GM18873 (cell line): ENCODE results near the gene UBN2.
"Not testable (repeated sequence)": the region's sequence is repeated elsewhere in the genome, so short reads cannot be mapped to it uniquely, and the experiment has no call there.

Experiments used
- ATAC-seq: cut with Tn5 transposase; IDR thresholded peaks from one replicate; pipeline ENCODE4 v1.9.1; 2021; ENCODE audit warnings: mild to moderate bottlenecking, moderate library complexity, moderate number of reproducible peaks; ENCODE audit not compliant: unreplicated experiment, low FRiP score

Gene UBN2

DNA sequence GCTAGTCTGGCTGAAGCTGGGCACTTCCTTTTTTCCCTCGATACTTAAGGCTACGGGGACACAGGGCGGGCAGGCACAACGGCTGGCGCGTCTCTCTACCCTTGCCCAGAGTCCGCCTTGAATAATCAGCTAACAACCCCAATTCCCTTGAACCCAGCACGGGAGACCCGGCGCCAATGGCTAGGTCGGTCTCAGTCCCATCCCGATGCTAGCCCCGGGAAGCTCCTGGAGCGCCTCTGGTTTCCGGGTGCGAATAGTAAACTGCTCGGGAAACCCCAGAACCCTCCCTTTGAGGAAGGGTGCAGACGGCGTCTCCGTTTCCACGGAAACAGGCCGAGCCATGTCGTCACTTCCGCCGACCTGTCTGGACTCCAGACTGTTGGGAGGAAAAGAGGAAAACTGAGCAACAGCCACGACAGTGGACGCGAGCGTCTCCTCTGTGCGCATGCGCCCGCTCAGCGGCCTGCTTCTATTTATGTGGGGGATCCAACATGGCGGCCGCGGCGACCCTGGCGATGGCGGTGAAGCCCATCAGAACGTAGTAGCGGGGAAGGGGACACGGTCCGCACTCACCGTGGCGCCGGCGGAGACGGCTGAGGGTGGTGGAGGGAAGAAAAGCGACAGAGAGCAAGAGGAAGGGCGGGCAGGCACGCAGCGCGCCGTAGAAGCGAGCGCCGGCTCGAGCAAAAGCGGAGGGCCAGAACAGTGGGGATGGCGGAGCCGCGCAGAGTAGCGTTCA lies at the start of gene UBN2:
Gene UBN2, plus strand, starts transcription at position 464 of the 739 bp plus-strand sequence. Its CDS starts 248 bp downstream, at position 712.
- peak; percentile 94 for ATAC-seq

DNA sequence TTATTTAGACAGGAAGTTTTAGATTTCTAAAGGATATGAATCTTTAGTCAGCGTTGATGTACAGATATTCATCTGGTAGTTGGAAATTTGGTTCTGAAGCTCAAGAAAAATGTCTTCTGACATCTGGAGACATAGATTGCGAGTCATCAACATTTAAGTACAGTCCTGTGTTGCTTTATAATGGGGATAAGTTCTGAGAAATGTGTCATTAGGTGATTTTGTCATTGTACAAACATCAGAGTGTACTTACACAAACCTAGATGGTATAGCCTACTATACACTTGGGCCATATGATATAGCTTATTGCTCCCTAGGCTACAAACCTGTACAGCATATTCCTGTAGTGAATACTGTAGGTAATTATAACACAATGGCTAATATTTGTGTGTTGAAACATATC lies 49.6 kb upstream of the UBN2 start:
- no peak for ATAC-seq

DNA sequence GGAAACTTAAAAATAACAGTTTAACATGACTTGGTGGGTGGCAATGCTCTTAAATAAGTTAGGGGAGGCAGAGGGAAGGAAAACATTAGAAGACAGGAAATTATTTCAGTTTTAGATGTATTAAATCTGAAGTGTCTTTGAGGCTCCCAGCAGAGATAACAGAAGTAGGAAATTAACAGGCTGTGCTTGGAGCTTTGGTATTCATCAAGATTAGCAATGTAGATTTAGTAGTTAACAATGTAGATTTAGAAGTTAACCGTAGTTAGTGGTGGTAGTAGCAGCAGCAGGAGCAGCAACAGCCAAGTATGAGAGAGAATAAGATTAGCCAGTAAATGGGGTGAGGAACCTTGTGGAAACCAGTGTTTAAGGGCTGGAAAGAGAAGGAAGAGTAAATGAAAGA lies 48.7 kb upstream of the UBN2 start:
- no peak for ATAC-seq

DNA sequence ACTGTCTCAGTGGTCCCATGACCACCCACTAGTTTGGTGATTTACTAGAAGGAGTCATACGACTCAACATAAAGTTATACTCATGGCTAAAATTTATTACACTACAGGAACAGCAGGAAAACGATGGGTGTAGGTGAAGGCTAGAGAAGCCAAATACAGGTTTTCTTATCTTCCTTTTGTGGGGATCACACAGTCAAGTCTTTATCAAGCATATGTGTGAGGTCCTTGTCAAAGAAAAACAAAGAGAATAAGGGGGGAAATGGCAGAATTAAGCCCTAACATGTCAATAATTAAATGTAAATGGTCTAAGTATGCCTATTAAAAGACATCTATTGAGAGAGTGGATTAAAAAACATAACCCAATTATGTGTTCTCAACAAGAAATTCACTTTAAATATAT lies 47.8 kb upstream of the UBN2 start:
- no peak for ATAC-seq

DNA sequence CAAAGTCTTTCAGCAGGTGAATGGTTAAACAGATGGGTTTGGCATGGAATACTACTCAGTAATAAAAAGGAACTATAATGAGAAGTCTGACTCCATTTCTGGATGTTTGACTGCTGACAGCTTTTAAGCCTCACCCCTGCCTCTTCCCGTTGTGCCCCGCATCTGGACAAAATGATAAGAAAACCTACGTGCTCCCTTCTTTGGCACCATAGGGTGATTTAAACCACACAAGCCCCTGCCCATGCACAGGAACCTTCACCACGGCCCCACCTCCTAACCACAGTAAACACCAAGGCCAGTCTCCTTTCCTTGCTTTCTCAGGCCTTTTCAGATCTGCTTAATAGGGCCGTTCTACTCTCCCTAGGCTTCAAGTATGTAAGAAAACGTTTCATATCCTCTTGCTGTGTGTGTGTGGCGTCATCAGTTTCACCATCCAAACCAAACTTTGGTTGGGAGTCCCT lies 47.1 kb upstream of the UBN2 start:
- ATAC-seq: no peak

DNA sequence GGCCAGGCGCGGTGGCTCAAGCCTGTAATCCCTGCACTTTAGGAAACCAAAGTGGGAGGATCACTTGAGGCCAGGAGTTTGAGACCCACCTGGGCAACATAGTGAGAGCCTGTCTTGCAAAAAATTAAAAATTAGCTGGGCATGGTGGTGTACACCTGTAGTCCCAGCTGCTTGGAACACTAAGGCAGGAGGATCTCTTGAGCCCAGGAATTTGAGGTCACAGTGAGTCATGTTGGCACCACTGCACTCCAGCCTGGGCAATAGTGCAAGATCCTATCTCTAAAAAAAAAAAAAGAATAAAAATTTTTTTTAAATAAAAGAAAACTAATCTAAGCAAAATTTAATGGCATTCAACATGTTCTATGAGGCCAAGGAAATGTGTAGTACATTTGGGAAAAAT lies 44.9 kb upstream of the UBN2 start:
- ATAC-seq: no peak

DNA sequence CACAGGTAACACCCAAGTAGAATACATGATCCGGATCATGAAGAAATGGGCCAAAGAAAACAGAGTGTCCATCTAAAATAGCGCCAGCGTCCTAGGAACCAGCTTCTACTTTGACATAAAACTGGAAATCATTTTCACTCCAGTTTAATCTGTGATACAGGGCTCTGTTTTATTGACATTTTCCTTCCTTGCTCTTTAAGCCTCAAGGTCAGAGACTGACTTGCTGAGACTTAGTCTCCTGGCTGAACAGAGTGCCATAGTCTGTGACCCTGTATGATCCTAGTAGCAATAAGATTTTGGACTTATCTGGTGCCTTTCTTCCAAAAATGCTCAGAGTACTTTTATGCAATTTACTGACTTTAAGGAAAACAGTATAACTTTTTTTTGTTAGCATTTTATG lies 41.7 kb upstream of the UBN2 start:
- ATAC-seq: no peak

DNA sequence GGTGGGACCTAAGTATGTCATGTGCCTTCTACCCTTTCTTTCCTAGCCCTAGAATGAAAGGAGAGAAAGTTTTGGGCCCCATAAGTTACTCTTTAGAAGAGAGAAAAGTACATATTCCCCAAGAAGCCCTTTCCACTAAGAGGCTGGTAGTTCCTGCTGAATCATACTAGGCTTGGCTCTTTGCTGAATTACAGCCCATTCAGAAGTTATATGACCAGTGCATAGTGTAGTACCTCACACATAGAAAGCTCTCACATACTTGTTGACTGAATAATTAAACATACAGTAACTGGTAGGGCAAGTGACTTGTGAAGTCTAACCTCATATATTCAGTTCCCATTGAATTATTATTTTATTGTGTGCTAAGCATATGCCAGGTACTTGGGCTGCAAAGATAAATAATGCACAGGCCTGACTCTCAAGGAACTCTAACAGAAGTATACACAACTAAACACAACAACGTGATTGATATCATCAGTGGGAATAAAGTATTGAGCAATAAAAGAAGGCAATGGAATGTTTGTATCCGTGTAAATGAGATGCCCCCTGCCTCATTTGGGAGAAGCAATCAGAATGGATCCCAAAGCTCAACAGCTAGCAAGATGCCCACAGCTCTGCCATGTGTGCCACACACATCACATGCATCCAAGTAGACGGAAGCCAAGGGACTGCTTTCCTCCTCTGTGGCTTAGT lies 38.9 kb upstream of the UBN2 start:
- ATAC-seq: no peak

DNA sequence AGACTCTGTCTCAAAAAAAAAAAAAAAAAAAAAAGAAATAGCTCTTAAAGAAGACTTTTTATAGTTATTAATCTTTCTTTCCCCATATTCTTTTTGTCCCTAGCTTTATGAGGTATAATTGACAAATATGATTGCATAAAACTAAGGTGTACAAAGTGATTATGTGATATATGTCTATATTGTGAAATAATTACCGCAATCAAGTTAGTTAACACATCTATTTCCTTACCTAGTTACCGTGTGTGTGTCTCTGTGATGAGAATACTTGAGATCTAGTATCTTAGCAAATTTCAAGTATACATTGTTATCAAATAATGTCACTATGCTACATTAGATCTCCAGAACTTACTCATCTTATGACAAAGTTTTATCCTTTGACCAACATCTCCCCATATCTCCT lies 30.7 kb upstream of the UBN2 start:
- no peak for ATAC-seq

DNA sequence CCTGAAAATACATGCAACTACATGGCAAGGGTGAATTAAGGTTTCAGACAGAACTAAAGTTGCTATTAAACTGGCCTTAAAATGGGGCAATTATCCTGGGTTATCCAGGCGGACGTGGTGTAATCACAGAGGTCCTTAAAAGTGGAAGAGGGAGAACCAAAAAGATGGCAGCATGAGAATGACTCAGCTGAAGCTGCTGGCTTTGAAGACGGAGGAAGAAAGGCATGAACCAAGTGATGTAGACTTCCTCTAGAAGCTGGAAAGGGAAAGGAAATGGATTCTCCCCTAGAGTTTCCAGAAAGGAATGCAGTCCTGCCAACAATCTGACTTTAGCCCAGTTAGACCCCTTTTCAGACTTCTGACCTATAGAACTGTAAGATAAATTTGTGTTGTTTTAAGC lies 27.0 kb upstream of the UBN2 start:
- no peak for ATAC-seq

DNA sequence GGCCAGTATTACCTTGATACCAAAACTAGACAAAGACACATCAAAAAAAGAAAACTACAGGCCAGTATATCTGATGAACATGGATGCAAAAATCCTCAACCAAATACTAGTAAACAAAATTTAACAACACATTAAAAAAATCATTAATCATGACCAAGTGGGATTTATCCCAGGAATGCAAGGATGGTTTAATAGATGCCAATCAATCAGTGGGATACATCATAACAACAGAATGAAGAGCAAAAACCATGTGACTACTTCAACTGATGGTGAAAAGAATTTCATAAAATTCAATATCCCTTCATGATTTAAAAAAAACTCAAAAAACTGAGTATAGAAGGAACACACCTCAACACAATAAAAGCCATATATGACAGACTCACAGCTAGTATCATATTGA lies 25.2 kb upstream of the UBN2 start:
- ATAC-seq: no peak

DNA sequence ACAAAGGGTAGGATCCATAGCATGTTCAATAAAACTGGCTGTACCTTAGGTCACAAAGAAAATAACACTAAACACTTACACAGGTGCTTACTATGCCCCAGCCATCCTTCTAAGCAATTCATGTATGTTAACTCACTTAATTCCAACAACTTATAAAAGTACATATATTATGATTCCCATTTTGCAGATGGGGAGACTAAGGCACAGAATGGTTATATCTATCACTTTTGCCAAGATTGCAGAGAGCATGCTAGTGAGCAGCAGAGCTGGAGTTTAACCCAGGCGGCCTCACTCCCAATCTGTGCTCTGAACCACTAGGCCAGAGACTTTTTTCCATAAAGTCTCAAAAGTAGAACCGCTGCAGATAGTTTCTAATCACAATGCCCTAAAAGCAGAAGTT lies 18.9 kb upstream of the UBN2 start:
- ATAC-seq: no peak

DNA sequence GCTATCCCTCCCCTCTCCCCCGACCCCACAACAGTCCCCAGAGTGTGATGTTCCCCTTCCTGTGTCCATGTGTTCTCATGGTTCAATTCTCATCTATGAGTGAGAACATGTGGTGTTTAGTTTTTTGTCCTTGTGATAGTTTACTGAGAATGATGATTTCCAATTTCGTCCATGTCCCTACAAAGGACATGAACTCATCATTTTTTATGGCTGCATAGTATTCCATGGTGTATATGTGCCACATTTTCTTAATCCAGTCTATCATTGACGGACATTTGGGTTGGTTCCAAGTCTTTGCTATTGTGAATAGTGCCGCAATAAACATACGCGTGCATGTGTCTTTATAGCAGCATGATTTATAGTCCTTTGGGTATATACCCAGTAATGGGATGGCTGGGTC lies 17.5 kb upstream of the UBN2 start:
- ATAC-seq: not testable (repeated sequence)

DNA sequence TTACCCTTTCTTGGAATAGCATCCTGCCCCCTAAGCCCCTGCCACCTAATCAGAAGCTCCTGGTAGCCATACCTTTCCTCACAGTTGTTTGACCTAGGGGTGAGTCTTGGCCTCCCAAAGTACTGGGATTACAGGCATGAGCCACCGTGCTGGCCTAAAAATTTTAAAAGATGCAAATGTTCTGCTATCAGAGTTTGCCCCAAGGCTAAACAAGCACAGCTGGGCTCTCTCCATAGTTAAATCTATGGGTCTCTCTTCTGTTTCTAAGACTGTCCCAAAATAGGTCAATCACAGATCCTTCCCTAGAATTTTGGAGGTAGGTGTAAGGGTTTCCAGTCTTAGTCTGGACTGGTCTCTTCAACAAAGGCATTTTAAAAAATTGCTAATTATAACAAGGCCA lies 12.9 kb upstream of the UBN2 start:
- no peak for ATAC-seq

DNA sequence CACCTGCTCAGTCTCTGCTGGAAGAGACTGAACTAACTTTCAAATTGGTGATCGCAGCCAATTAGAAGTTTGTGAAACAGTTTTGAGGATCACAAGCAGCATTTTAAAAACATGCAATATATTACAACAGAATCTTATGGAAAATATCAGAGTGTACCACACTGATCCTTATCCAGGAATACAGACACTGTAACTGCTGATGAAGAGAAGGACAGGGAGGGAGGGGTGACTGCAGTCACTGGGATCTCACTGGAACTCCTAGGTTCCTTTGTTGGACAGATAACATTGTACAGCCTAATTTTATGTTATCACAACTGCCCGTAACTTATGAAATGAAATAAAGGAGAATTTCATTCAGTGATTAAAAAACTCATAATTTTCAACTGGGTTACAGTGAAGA lies 6.8 kb upstream of the UBN2 start:
- no peak for ATAC-seq

DNA sequence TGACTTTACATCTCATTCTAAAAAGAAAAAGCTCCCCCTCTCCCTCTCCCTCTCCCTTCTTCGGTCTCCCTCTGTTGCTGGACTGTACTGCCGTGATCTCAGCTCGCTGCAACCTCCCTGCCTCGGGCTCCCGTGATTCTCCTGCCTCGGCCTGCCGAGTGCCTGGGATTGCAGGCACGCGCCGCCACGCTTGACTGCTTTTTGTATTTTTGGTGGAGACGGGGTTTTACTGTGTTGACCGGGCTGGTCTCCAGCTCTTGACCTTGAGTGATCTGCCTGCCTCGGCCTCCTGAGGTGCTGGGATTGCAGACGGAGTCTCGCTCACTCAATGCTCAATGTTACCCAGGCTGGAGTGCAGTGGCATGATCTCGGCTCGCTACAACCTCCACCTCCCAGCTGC lies 6.2 kb upstream of the UBN2 start:
- not testable (repeated sequence) for ATAC-seq

DNA sequence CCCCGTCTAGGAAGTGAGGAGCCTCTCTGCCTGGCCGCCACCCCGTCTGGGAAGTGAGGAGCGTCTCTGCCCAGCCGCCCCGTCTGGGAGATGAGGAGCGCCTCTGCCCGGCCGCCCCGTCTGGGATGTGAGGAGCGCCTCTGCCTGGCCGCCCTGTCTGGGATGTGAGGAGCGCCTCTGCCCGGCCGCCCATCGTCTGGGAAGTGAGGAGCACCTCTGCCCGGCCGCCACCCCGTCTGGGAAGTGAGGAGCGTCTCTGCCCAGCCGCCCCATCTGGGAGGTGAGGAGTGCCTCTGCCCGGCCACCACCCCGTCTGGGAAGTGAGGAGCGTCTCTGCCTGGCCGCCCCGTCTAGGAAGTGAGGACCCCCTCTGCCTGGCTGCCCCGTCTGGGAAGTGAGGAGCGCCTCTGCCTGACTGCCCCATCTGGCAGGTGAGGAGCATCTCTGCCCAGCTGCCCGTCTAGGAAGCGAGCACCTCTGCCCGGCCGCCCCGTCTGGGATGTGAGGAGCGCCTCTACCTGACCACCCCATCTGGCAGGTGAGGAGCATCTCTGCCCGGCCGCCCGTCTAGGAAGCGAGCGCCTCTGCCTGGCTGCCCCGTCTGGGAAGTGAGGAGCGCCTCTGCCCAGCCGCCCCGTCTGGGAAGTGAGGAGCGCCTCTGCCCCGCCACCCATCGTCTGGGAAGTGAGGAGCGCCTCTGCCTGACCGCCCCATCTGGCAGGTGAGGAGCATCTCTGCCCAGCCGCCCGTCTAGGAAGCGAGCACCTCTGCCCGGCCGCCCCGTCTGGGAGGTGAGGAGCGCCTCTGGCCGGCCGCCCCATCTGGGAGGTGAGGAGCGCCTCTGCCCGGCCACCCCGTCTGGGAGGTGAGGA lies 5.5 kb upstream of the UBN2 start:
- ATAC-seq: not testable (repeated sequence)

DNA sequence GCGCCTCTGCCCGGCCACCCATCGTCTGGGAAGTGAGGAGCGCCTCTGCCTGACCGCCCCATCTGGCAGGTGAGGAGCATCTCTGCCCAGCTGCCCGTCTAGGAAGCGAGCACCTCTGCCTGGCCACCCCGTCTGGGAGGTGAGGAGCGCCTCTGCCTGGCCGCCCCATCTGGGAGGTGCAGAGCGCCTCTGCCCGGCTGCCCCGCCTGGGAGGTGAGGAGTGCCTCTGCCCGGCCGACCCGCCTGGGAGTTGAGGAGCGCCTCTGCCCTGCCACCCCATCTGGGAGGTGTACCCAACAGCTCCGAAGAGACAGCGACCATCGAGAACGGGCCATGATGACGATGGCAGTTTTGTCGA lies 4.9 kb upstream of the UBN2 start:
- not testable (repeated sequence) for ATAC-seq

DNA sequence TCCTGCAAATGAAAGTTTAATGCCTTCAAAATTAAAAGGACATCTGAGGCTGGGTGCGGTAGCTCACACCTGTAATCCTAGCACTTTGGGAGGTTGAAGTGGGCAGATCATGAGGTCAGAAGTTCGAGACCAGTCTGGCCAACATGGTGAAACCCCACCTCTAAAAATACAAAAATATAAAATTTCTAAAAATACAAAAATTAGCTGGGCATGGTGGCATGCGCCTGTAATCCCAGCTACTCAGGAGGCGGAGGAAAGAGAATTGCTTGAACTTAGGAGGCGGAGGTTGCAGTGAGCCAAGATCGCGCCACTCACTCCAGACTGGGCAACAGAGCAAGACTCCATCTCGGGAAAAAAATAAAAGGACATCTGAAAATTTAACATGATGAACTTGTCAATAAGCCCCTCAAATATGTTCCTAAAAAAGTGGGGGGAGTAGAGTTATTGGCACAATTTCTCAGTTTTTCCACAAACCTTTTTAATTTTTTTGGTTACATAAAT lies 4.0 kb upstream of the UBN2 start:
- not testable (repeated sequence) for ATAC-seq

DNA sequence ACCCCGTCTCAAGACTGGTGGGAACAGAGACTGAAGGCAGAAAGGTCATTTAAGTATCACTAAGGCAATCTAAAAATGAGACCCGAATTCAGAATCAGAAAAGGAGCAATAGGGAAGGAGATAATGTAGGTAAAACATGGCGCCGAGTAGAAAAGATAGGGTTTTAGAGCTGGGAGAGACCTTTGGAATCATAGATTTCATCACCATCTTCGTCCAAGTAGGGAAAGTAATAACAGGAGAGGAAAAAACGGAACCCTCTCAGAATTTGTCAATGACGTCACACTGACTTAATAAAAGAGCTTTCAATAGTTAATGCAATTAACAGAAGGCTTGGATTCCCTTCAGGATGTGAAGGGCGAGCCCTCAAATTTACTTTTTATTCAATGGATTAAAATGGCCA lies 1.0 kb upstream of the UBN2 start:
- ATAC-seq: no peak

DNA sequence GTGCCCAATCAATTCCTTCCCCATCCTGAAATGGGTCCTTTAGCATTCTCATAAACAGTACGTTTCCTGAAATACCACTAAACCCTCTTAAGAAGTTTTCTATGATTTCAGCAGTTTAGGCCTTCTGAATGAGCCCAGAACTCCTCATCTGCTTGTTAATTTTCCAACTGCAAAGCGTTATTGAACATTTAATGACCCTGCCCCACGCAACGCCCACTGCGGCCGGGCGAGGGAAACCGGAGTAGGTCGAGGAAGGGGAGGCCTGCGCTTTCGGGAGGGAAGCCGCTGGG lies 608 bp upstream of the UBN2 start:
- no peak for ATAC-seq
